Natural killer cell (primary cell): ENCODE results near the gene NAPB. TPM values are rescaled to one million over a fixed set of nuclear protein-coding genes. Genes with fewer than 3 reads are reported as not detected.

Source experiments
- ATAC-seq, 3 donors: fragments of 150-1000 bp in 2 of 3; fragments of 200-7000 bp in 1 of 3; cut with Tn5 transposase; 1 replicate in 1 of 3; 2 replicates in 2 of 3; pipeline ENCODE4 v1.10.0; 2021; ENCODE audit warnings: mild to moderate bottlenecking in 2 of 3, moderate library complexity in 2 of 3
- DNase-seq, 2 donors: peaks; one replicate each; pipeline versions ENCODE4 v3.0.0 to v3.0.0-alpha.2; 2013 to 2021; ENCODE audit warnings: mixed read lengths in 1 of 2
- H3K27ac ChIP-seq: one replicate; pipeline ENCODE4 v1.5.1; 2013; ENCODE audit warnings: mild to moderate bottlenecking, low read length
- H3K27me3 ChIP-seq: one replicate; pipeline ENCODE4 v1.6.1; 2013; ENCODE audit warnings: low read length; ENCODE audit not compliant: control insufficient read depth, insufficient read depth
- H3K36me3 ChIP-seq: one replicate; pipeline ENCODE4 v1.6.1; 2013; ENCODE audit warnings: low read length; ENCODE audit not compliant: control insufficient read depth, insufficient read depth
- H3K4me1 ChIP-seq: one replicate; pipeline ENCODE4 v1.6.1; 2013; ENCODE audit warnings: low read length; ENCODE audit not compliant: control insufficient read depth, insufficient read depth
- H3K4me3 ChIP-seq: one replicate; pipeline ENCODE4 v1.5.1; 2013; ENCODE audit warnings: low read length
- H3K9me3 ChIP-seq: one replicate; pipeline ENCODE4 v1.6.1; 2013; ENCODE audit warnings: low read length; ENCODE audit not compliant: control insufficient read depth, insufficient read depth
- H3K27ac Mint-ChIP-seq, 2 donors: one replicate each; pipeline ENCODE4 v1.8.0; 2022; ENCODE audit warnings: mild to moderate bottlenecking in 2 of 2, mixed read lengths in 2 of 2, moderate library complexity in 1 of 2
- H3K27me3 Mint-ChIP-seq, 2 donors: one replicate each; pipeline ENCODE4 v1.8.0; 2022; ENCODE audit warnings: low read depth in 2 of 2, mixed read lengths in 2 of 2
- H3K36me3 Mint-ChIP-seq: one replicate; pipeline ENCODE4 v1.8.0; 2022; ENCODE audit warnings: mixed read lengths
- H3K4me1 Mint-ChIP-seq, 2 donors: one replicate each; pipeline ENCODE4 v1.8.0; 2022; ENCODE audit warnings: mixed read lengths in 2 of 2
- H3K4me3 Mint-ChIP-seq: one replicate; pipeline ENCODE4 v1.8.0; 2022; ENCODE audit warnings: mild to moderate bottlenecking, moderate library complexity, mixed read lengths
- H3K9me3 Mint-ChIP-seq, 2 donors: one replicate each; pipeline ENCODE4 v1.8.0; 2022; ENCODE audit warnings: mixed read lengths in 2 of 2
- CTCF ChIP-seq: fragments of 200-600 bp; IDR thresholded peaks from one replicate; pipeline ENCODE4 v1.8.0; 2022; ENCODE audit warnings: antibody characterized with exemption
- WGBS: methylation state at CpG from one replicate; pipeline ENCODE4 v1.1.7; 2013; ENCODE audit warnings: missing lambda C conversion rate; ENCODE audit not compliant: insufficient coverage; 5-methylcytosine and 5-hydroxymethylcytosine counted together
- intact Hi-C: fragments of 100-400 bp; cut with micrococcal nuclease; formaldehyde crosslinking; loops from one replicate; pipeline ENCODE4 v1.14.2; 2022
- total RNA-seq, 4 donors: library from RNA; stranded (reverse); fragments of 120-200 nt in 1 of 4; gene quantifications; one replicate each; pipeline versions ENCODE4 v1.2.3 to v1.2.4, GENCODE V29; 2013 to 2022

NAPB gene
- total RNA-seq, 3 donors from 2014 or later (not counting 1 experiment from before 2014, with no cell fraction given), result 22.8 to 23.9 (median 22.9) TPM

- peak overlapping the region; percentile 88 for H3K4me3 Mint-ChIP-seq
- Histone ChIP-seq H3K27ac (peak overlapping the region; percentile 93), H3K4me3 (no peak overlapping the region), H3K27me3 (no peaks in the 10 kb centered on the region), H3K4me1 (peaks cover 36% of the 10 kb centered on the region), H3K36me3 (no peaks in the 10 kb centered on the region), H3K9me3 (no peaks in the 10 kb centered on the region)
- no peaks in the 10 kb centered on the region for H3K9me3 Mint-ChIP-seq
- TF ChIP-seq CTCF, result no peak
- peak overlapping the region in 1 of 2 donors; percentile 97 for H3K27ac Mint-ChIP-seq
- WGBS, result 46% methylated on average over 7 of the region's 7 CpGs
- intact Hi-C loops, result loop anchor here (1.0 to 2.0 kb wide), 2 partner anchors 36 to 106 kb away; partner anchors contain the start of genes NAPB and NXT1
- no peaks in the 10 kb centered on the region for H3K36me3 Mint-ChIP-seq
- DNase-seq, result peak; percentile 39 to 50
- ATAC-seq, result peak; percentile 56 to 67 (median 60)
- no peaks in the 10 kb centered on the region for H3K27me3 Mint-ChIP-seq
- peaks cover 51% of the 10 kb centered on the region in 2 donors for H3K4me1 Mint-ChIP-seq
Observed at GRCh38 chr20:23456873-23457272, 35.6 kb upstream of the NAPB start.

GRCh38 chr20:23456409-23456808 lies 35.1 kb upstream of the NAPB start:
- Mint-ChIP-seq H3K4me3 (peak overlapping the region; percentile 88), H3K36me3 (no peaks in the 10 kb centered on the region), H3K27me3 (no peaks in the 10 kb centered on the region), H3K27ac (peak overlapping the region in 1 of 2 donors; percentile 97), H3K4me1 (peaks cover 46 to 48% of the 10 kb centered on the region in 2 donors), H3K9me3 (no peaks in the 10 kb centered on the region)
- intact Hi-C loops, result loop anchor here (1.0 to 2.0 kb wide), 2 partner anchors 35 to 106 kb away; partner anchors contain the start of genes NAPB and NXT1
- peaks cover 36% of the 10 kb centered on the region for H3K4me1 ChIP-seq
- no peaks in the 10 kb centered on the region for H3K9me3 ChIP-seq
- H3K4me3 ChIP-seq, result no peak overlapping the region
- ATAC-seq (peak; percentile 78 to 91 (median 86)), DNase-seq (peak; percentile 54 to 55)
- no peak for TF ChIP-seq CTCF
- H3K27ac ChIP-seq, result peak overlapping the region; percentile 93
- WGBS, result 23% methylated on average over 3 of the region's 3 CpGs
- H3K27me3 ChIP-seq, result no peaks in the 10 kb centered on the region
- no peaks in the 10 kb centered on the region for H3K36me3 ChIP-seq

- H3K36me3 Mint-ChIP-seq, result no peaks in the 10 kb centered on the region
- intact Hi-C loops, result loop anchor here (1.0 to 2.0 kb wide), 2 partner anchors 34 to 105 kb away; partner anchors contain the start of genes NAPB and NXT1
- no peaks in the 10 kb centered on the region for H3K9me3 ChIP-seq
- H3K27me3 Mint-ChIP-seq, result no peaks in the 10 kb centered on the region
- peak overlapping the region; percentile 88 for H3K4me3 Mint-ChIP-seq
- H3K4me1 ChIP-seq, result peaks cover 36% of the 10 kb centered on the region
- peak in 2 of 3 donors; percentile 16 to 33 for ATAC-seq
- peaks cover 46 to 48% of the 10 kb centered on the region in 2 donors for H3K4me1 Mint-ChIP-seq
- H3K27ac Mint-ChIP-seq, result peak overlapping the region in 1 of 2 donors; percentile 97
- H3K36me3 ChIP-seq, result no peaks in the 10 kb centered on the region
- H3K27me3 ChIP-seq, result no peaks in the 10 kb centered on the region
- no peak overlapping the region for H3K4me3 ChIP-seq
- WGBS, result 31% methylated on average over 7 of the region's 7 CpGs
- DNase-seq, result peak in 1 of 2 donors; percentile 19
- peak overlapping the region; percentile 93 for H3K27ac ChIP-seq
- no peak for TF ChIP-seq CTCF
- no peaks in the 10 kb centered on the region for H3K9me3 Mint-ChIP-seq
Observed at GRCh38 chr20:23455639-23456038, 34.4 kb upstream of the NAPB start.

GRCh38 chr20:23454816-23455215 lies 33.5 kb upstream of the NAPB start:
- Histone ChIP-seq H3K4me1 (peaks cover 36% of the 10 kb centered on the region), H3K36me3 (no peaks in the 10 kb centered on the region), H3K9me3 (no peaks in the 10 kb centered on the region), H3K27me3 (no peaks in the 10 kb centered on the region), H3K4me3 (no peak overlapping the region), H3K27ac (peak overlapping the region; percentile 93)
- Mint-ChIP-seq H3K36me3 (no peaks in the 10 kb centered on the region), H3K4me3 (no peak overlapping the region), H3K27me3 (no peaks in the 10 kb centered on the region), H3K9me3 (no peaks in the 10 kb centered on the region), H3K4me1 (peaks cover 48 to 49% of the 10 kb centered on the region in 2 donors), H3K27ac (peak overlapping the region in 1 of 2 donors; percentile 97)
- intact Hi-C loops, result no loop called here
- no peak for TF ChIP-seq CTCF
- no CpG with 5 or more reads among the region's 1 CpG for WGBS
- ATAC-seq (no peak), DNase-seq (no peak)
